Measurements from ENCODE around the gene CFAP221.

The CFAP221 gene

GRCh38 chr2:119537792-119538191 is 6.5 kb upstream of the CFAP221 start:
- no peak for DNase-seq

GRCh38 chr2:119541476-119541875 is 2.8 kb upstream of the CFAP221 start:
- DNase-seq: no peak

- no peak for DNase-seq
Measured at GRCh38 chr2:119544939-119545475, 758 bp downstream of the CFAP221 start.

- no peak for DNase-seq
Measured at GRCh38 chr2:119545754-119546446, 1.7 kb downstream of the CFAP221 start.

GRCh38 chr2:119546447-119546767 is 2.2 kb downstream of the CFAP221 start:
- no peak for DNase-seq

- no peak for DNase-seq
Measured at GRCh38 chr2:119548516-119549120, 4.4 kb downstream of the CFAP221 start.

- DNase-seq: no peak
Measured at GRCh38 chr2:119549241-119549640, 5.0 kb downstream of the CFAP221 start.

GRCh38 chr2:119550346-119550745 is 6.1 kb downstream of the CFAP221 start:
- no peak for DNase-seq

GRCh38 chr2:119550856-119551255 is 6.6 kb downstream of the CFAP221 start:
- no peak for DNase-seq

GRCh38 chr2:119552902-119553301 is 8.7 kb downstream of the CFAP221 start:
- DNase-seq: no peak

- no peak for DNase-seq
Measured at GRCh38 chr2:119553687-119554344, 9.6 kb downstream of the CFAP221 start.

GRCh38 chr2:119565481-119565880 is 21.2 kb downstream of the CFAP221 start:
- no peak for DNase-seq

GRCh38 chr2:119567292-119567691 is 23.0 kb downstream of the CFAP221 start:
- DNase-seq: no peak

GRCh38 chr2:119574108-119574815 is 30.0 kb downstream of the CFAP221 start:
- DNase-seq: no peak

- DNase-seq: no peak
Measured at GRCh38 chr2:119574864-119575263, 30.6 kb downstream of the CFAP221 start.

GRCh38 chr2:119575439-119575838 is 31.2 kb downstream of the CFAP221 start:
- DNase-seq: no peak

- no peak for DNase-seq
Measured at GRCh38 chr2:119579424-119580295, 35.4 kb downstream of the CFAP221 start.

GRCh38 chr2:119580550-119581072 is 36.4 kb downstream of the CFAP221 start:
- no peak for DNase-seq

- no peak for DNase-seq
Measured at GRCh38 chr2:119583291-119583690, 39.0 kb downstream of the CFAP221 start.

- no peak for DNase-seq
Measured at GRCh38 chr2:119584469-119584868, 40.2 kb downstream of the CFAP221 start.

- DNase-seq: no peak
Measured at GRCh38 chr2:119586085-119586484, 41.8 kb downstream of the CFAP221 start.

GRCh38 chr2:119590873-119591272 is 46.6 kb downstream of the CFAP221 start:
- no peak for DNase-seq

All from stimulated activated CD4-positive, alpha-beta T cell treated with anti-CD3 and anti-CD28 coated beads, Interleukin-2, amount 100 ng/mL, for 24 hours (primary cell).